Liver (tissue), 9 donors: Measurements from ENCODE around the gene MED29. TPM values are rescaled to one million over a fixed set of nuclear protein-coding genes. Genes with fewer than 3 reads are reported as not detected.

Experiments
- DNase-seq: peaks from one replicate; pipeline ENCODE4 v3.0.0-alpha.2; 2017; ENCODE audit warnings: low spot score
- H3K27ac ChIP-seq, 2 donors: one replicate each; pipeline ENCODE4 v1.7.0; 2013; ENCODE audit warnings: inconsistent platforms in 2 of 2, low read length in 2 of 2, control low read depth in 1 of 2, low read depth in 1 of 2, mild to moderate bottlenecking in 1 of 2
- H3K27me3 ChIP-seq, 4 donors: one replicate each; pipeline versions ENCODE4 v1.6.1 to v1.7.0; 2013; ENCODE audit warnings: low read length in 3 of 4, inconsistent platforms in 1 of 4, mild to moderate bottlenecking in 1 of 4, moderate library complexity in 1 of 4; ENCODE audit not compliant: control insufficient read depth in 4 of 4, insufficient read depth in 4 of 4
- H3K36me3 ChIP-seq, 4 donors: one replicate each; pipeline versions ENCODE4 v1.6.1 to v1.7.0; 2013; ENCODE audit warnings: low read length in 3 of 4, mild to moderate bottlenecking in 3 of 4, low read depth in 1 of 4, moderate library complexity in 1 of 4; ENCODE audit not compliant: control insufficient read depth in 4 of 4, insufficient read depth in 3 of 4
- H3K4me1 ChIP-seq, 4 donors: one replicate each; pipeline versions ENCODE4 v1.6.1 to v1.7.0; 2013; ENCODE audit warnings: low read length in 3 of 4, mild to moderate bottlenecking in 3 of 4, moderate library complexity in 1 of 4; ENCODE audit not compliant: control insufficient read depth in 4 of 4, insufficient read depth in 4 of 4
- H3K4me3 ChIP-seq, 3 donors: one replicate each; pipeline versions ENCODE4 v1.6.1 to v1.7.0; 2013; ENCODE audit warnings: low read length in 3 of 3, control low read depth in 1 of 3, low read depth in 1 of 3, mild to moderate bottlenecking in 1 of 3
- H3K9ac ChIP-seq, 2 donors: one replicate each; pipeline ENCODE4 v1.7.0; 2013; ENCODE audit warnings: low read length in 2 of 2, mild to moderate bottlenecking in 2 of 2, moderate library complexity in 2 of 2, control low read depth in 1 of 2, low read depth in 1 of 2
- H3K9me3 ChIP-seq, 4 donors: one replicate each; pipeline versions ENCODE4 v1.6.1 to v1.7.0; 2013; ENCODE audit warnings: low read length in 3 of 4; ENCODE audit not compliant: control insufficient read depth in 4 of 4
- ATF3 ChIP-seq: IDR thresholded peaks from 2 replicates; pipeline ENCODE4 v1.6.1; 2016; ENCODE audit warnings: antibody characterized with exemption
- CTCF ChIP-seq: fragments of 150-350 bp; IDR thresholded peaks from 2 replicates; pipeline ENCODE4 v1.5.1; 2017; ENCODE audit warnings: improper control_type of control experiment, low read depth, low read length; ENCODE audit not compliant: missing input control
- EGR1 ChIP-seq, 2 donors: IDR thresholded peaks; 2 replicates each; pipeline ENCODE4 v1.6.1; 2016 to 2018; ENCODE audit warnings: antibody characterized with exemption in 2 of 2, low read depth in 2 of 2
- FOXA1 ChIP-seq: IDR thresholded peaks from 2 replicates; pipeline ENCODE4 v1.6.1; 2016; ENCODE audit warnings: antibody characterized with exemption
- FOXA2 ChIP-seq: IDR thresholded peaks from 2 replicates; pipeline ENCODE4 v1.6.1; 2016; ENCODE audit warnings: antibody characterized with exemption
- GABPA ChIP-seq, 2 donors: IDR thresholded peaks in 1 of 2; conservative IDR thresholded peaks in 1 of 2; 2 replicates each; pipeline ENCODE4 v1.6.1; 2016; ENCODE audit warnings: antibody characterized with exemption in 2 of 2, mild to moderate bottlenecking in 1 of 2, moderate library complexity in 1 of 2
- HNF4A ChIP-seq, 2 donors: conservative IDR thresholded peaks; 2 replicates each; pipeline ENCODE4 v1.6.1; 2016; ENCODE audit warnings: antibody characterized with exemption in 2 of 2, mild to moderate bottlenecking in 2 of 2
- HNF4G ChIP-seq: IDR thresholded peaks from 2 replicates; pipeline ENCODE4 v1.6.1; 2016; ENCODE audit warnings: antibody characterized with exemption
- JUND ChIP-seq, 2 donors: IDR thresholded peaks; 2 replicates each; pipeline ENCODE4 v1.6.1; 2016; ENCODE audit warnings: antibody characterized with exemption in 2 of 2
- MAX ChIP-seq: IDR thresholded peaks from 2 replicates; pipeline ENCODE4 v1.6.1; 2016; ENCODE audit warnings: antibody characterized with exemption
- NR2F2 ChIP-seq: IDR thresholded peaks from 2 replicates; pipeline ENCODE4 v1.6.1; 2016; ENCODE audit warnings: antibody characterized with exemption
- RAD21 ChIP-seq, 2 donors: IDR thresholded peaks; 2 replicates each; pipeline ENCODE4 v1.6.1; 2016; ENCODE audit warnings: antibody characterized with exemption in 2 of 2, mild to moderate bottlenecking in 2 of 2
- REST ChIP-seq: IDR thresholded peaks from 2 replicates; pipeline ENCODE4 v1.6.1; 2016; ENCODE audit warnings: antibody characterized with exemption, mild to moderate bottlenecking
- RXRA ChIP-seq, 2 donors: IDR thresholded peaks; 2 replicates each; pipeline ENCODE4 v1.6.1; 2017 to 2018; ENCODE audit warnings: antibody characterized with exemption in 2 of 2, mild to moderate bottlenecking in 1 of 2
- SP1 ChIP-seq: IDR thresholded peaks from 2 replicates; pipeline ENCODE4 v1.6.1; 2018; ENCODE audit warnings: antibody characterized with exemption, mild to moderate bottlenecking
- TAF1 ChIP-seq: conservative IDR thresholded peaks from 2 replicates; pipeline ENCODE4 v1.6.1; 2016; ENCODE audit warnings: antibody characterized with exemption, mild to moderate bottlenecking
- YY1 ChIP-seq: IDR thresholded peaks from 2 replicates; pipeline ENCODE4 v1.6.1; 2016; ENCODE audit warnings: antibody characterized with exemption, mild to moderate bottlenecking
- ZBTB33 ChIP-seq: IDR thresholded peaks from 2 replicates; pipeline ENCODE4 v1.6.1; 2016; ENCODE audit warnings: antibody characterized with exemption
- WGBS: extraction: QIAGEN DNeasy Blood & Tissue Kit; methylation state at CpG from one replicate; pipeline ENCODE4 v1.1.7; 2013; 5-methylcytosine and 5-hydroxymethylcytosine counted together
- polyA plus RNA-seq, 2 donors: library from polyadenylated mRNA; stranded (reverse) in 1 of 2; unstranded in 1 of 2; fragments of 200-250 nt in 1 of 2; fragments of >200 nt in 1 of 2; fragmentation: Nextera tagmentation in 1 of 2; extraction: Ambion mirVana in 1 of 2; gene quantifications; one replicate each; pipeline versions ENCODE4 v1.2.1 to v1.2.3, GENCODE V29; 2013 to 2015
- total RNA-seq, 2 donors: library from RNA; depleted of rRNA; stranded (reverse); fragments of >200 nt; gene quantifications; one replicate each; pipeline ENCODE4 v1.2.3, GENCODE V29; 2014
- donor health status: healthy.
- donor health status: healthy.
- donor health status: healthy.
- donor health status: healthy.
- donor health status: healthy.

Gene MED29
- total and polyA plus RNA-seq, 4 donors: 11.0 to 24.2 (median 17.4) TPM

GRCh38 chr19:39411081-39411831 is 20.1 kb downstream of the MED29 start:
- H3K27me3 ChIP-seq: no peaks in the 10 kb centered on the region
- peak overlapping the region; percentile 89 to 98 for H3K27ac ChIP-seq
- DNase-seq: peak; percentile 59
- 5% methylated on average over 9 of the region's 9 CpGs for WGBS
- H3K36me3 ChIP-seq: peaks cover 0 to 9% (median 0%) of the 10 kb centered on the region in 4 donors
- peaks cover 5 to 32% (median 11%) of the 10 kb centered on the region in 4 donors for H3K4me1 ChIP-seq
- TF ChIP-seq RXRA (IDR thresholded peaks at IDR 0.05) (peak; percentile 91 to 95), JUND (IDR thresholded peaks at IDR 0.05) (peak; percentile 3 to 57), RAD21 (IDR thresholded peaks at IDR 0.05) (no peak), SP1 (peak; percentile 94), EGR1 (IDR thresholded peaks at IDR 0.05; ENCODE audit: low read depth in 2 of 2) (peak in 1 of 2 donors; percentile 89), HNF4A (conservative IDR thresholded peaks at IDR 0.05) (peak; percentile 94 to 95), ZBTB33 (no peak), TAF1 (peak; percentile 69), YY1 (peak; percentile 61), MAX (peak; percentile 72), HNF4G (peak; percentile 97), GABPA (IDR thresholded peaks at IDR 0.05 in 1 of 2, conservative IDR thresholded peaks at IDR 0.05 in 1 of 2) (no peak), REST (peak; percentile 87), FOXA2 (peak; percentile 26), CTCF (no peak), NR2F2 (peak; percentile 38), FOXA1 (no peak), ATF3 (peak; percentile 29)
- no peaks in the 10 kb centered on the region for H3K9me3 ChIP-seq
- peak overlapping the region; percentile 64 to 98 for H3K9ac ChIP-seq
- H3K4me3 ChIP-seq: peak overlapping the region; percentile 45 to 94 (median 80)
